DMS 273 (cell line): ENCODE results near the gene TSSK2.
"Not testable (repeated sequence)": the region's sequence is repeated elsewhere in the genome, so short reads cannot be mapped to it uniquely, and the experiment has no call there.

Experiments used
- DNase-seq: peaks from one replicate; lab custom pipeline; 2025; ENCODE audit not compliant: unreplicated experiment; lab: John Stamatoyannopoulos, UW

Gene TSSK2

DNA sequence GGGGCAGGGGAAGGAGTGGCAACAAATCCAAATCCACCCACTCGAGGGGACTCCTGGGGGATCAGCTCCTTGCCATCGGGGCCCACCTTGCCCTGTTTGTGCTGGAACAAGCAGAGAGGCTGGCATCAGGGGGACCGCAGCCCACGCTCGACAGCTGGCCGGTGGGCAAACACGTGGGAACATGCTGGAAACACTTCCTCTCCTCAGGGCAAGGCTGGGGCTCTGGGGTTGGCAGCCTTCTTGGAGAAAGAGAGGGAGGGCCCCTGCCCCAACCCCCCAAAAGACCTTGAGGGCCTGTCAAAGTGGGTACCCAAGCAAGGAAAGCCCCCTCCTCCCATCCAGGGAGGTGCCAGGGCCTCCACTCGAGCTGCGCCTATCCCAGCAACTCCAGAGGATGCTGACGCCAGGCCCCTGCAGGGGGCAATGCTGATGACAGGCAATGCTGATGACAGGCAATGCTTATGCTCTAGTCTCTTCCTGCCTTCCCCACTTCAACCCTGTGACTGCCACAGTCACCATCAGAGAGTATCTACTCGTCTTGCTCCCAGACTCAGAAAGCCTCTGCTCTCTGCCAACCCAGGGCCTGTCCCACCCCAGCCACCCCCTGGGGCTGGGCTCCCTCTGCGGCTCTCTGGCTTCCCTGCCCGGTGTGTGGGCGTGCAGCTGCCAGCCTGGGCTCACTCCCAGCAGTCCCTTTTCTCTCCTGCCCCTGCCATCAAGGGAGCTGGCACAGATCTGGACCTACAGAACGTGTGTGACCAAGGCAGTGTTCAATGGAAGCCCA is 7.3 kb downstream of the TSSK2 start:
- no peak for DNase-seq

- DNase-seq = no peak
These were observed 7.9 kb downstream of the TSSK2 start for GRCh38 chr22:19139001-19139356.

GRCh38 chr22:19139974-19140373 is 8.9 kb downstream of the TSSK2 start:
- DNase-seq = no peak

GRCh38 chr22:19142394-19142793 is 11.3 kb downstream of the TSSK2 start:
- DNase-seq = no peak

- DNase-seq = no peak
These were observed 12.1 kb downstream of the TSSK2 start for GRCh38 chr22:19143212-19143611.

DNA sequence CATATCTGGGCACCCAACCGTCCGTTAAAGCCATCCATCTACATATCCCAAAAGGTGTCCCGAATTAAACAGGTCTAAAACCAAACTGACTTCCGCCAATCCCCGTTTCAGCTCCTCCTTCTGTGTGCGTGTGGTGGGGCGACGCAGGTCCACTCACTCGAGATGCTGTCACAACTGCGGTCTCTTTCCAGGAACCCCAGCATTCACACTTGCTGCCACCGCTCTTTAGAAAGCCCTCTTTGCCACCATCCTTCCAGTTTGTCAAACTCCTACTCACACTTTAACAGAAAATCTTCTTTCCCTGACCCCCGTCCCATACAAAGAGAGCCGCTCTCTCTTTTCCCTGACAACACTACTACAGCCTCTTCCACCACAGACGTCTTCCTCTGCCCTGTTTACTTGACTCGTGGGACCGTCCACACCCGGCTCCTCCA is 12.9 kb downstream of the TSSK2 start:
- no peak for DNase-seq

DNA sequence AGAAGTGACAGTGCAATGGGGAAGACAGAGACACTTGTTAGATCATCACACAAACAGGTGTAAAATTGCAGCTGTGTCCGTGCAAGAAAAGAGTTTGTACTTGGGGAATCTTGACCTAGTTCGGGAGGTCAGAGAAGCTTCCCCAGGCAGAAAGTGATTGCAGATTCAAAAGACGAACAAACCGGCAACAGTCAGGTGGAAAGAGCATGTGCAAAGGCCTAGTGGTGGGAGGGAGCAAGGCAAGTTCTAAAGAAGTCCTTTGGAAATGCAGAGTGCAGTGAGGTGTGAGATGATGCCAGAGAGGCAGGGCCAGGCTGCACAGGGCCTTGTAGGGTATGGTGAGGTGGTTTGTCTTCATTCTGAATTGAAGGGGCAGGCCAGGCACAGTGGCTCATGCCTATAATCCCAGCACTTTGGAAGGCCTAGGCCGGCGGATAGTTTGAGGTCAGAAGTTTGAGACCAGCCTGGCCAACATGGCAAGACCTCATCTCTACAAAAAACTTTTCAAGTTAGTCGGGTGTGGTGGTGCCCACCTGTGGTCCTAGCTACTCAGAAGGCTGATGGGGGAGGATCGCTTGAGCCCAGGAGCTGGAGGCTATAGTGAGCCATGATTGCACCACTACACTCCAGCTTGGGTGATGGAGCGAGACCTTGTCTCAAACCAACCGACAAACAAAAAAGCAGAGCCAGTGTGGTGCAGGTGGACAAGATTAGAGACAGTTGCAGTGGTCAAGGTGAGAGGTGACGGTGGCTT is 15.3 kb downstream of the TSSK2 start:
- peak; percentile 18 for DNase-seq

DNA sequence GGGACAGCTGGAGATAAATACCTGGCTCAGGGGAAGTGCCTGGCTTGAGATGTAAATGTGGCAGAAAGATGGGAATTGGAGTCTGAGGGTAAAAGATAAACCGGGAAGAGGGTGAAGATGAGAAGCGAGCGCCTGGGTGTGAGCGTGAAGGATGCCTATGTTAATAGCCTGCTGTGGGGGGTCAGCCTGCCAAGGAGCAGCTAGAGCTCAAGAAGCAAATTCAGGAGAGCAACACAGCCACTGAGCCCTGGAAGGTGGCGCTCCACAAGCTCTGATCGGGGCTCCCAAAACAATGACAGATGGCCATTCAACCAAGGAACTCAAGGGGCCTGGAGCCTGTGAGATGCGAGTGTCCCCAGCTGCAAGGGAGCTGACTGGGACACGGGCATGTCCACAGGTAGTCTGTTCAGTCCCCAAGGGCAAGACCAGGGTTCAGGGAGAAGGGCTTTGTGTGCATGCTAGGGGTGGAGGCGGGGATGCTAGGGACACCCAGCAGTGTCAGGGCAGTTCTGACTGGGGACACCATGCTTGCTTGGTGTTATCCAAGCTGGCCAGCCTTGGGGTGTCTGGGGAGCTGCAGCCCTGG is 16.2 kb downstream of the TSSK2 start:
- peak; percentile 38 for DNase-seq

GRCh38 chr22:19148417-19149046 is 17.4 kb downstream of the TSSK2 start:
- no peak for DNase-seq

GRCh38 chr22:19149047-19149883 is 18.2 kb downstream of the TSSK2 start:
- peak; percentile 71 for DNase-seq

DNA sequence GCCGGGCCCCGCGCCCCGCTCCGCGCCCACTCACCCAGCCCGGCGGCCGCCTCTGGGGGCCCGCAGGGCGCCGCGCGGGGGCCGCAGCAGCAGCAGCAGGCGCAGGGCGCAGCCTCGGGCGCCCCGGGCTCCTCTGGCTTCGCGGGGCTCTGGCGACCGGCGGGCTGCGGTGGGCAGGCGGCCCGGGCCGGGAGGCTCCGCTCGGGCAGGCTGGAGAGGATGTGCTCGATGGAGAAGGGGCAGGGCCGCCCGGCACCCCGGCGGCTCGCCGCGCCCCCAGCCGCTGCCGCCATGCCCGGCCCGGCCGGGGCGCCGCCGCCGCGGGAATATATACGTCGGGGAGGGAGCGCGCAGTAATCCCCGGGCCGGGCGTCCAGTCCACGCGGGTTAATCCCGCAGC is 18.9 kb downstream of the TSSK2 start, which contains the start of gene GSC2:
TSS of gene GSC2 (minus strand) at position 302 of the 400 bp plus-strand sequence. CDS start at position 293, 9 bp downstream.
- peak; percentile 46 for DNase-seq

- peak; percentile 21 for DNase-seq
These were observed 19.6 kb downstream of the TSSK2 start for GRCh38 chr22:19150482-19151328.

- DNase-seq = no peak
These were observed 20.5 kb downstream of the TSSK2 start for GRCh38 chr22:19151329-19152191.

GRCh38 chr22:19152942-19153883 is 22.1 kb downstream of the TSSK2 start:
- no peak for DNase-seq

DNA sequence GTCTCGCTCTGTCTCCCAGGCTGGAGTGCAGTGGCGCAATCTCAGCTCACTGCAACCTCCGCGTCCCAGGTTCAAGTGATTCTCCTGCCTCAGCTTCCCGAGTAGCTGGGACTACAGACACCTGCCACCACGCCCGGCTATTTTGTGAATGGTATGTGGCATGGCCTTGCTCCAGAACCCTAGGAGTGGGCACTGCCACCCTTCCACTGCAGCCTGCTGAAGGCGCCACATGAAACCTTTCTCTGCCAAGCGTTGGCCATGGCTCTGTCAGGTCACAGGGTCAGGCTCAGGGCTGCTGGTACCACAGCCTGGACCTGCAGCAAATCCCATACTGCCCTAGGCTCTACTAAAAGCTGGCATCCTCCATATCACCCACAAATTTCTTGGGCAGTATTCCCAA is 25.0 kb downstream of the TSSK2 start:
- not testable (repeated sequence) for DNase-seq

DNA sequence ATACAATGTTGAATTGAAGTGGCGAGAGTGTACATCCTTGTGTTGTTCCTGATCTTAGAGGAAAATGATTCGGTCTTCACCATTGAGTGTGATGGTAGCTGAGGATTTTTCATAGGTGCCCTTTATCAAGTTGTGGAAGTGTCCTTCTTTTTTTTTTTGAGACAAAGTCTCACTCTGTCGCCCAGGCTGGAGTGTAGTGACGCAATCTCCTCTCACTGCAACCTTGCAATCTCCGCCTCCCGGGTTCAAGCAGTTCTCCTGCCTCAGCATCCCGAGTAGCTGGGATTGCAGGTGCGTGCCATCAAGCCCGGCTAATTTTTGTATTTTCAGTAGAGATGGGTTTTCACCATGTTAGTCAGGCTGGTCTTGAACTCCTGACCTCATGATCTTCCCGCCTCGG is 27.5 kb downstream of the TSSK2 start:
- not testable (repeated sequence) for DNase-seq

- no peak for DNase-seq
These were observed 33.3 kb downstream of the TSSK2 start for GRCh38 chr22:19164425-19164824.

GRCh38 chr22:19166421-19166820 is 35.3 kb downstream of the TSSK2 start:
- DNase-seq = peak; percentile 30
